ENCODE data around the gene OR10K1. TPM values are rescaled to one million over a fixed set of nuclear protein-coding genes. Genes with fewer than 3 reads are reported as not detected.

The OR10K1 gene, protein sequence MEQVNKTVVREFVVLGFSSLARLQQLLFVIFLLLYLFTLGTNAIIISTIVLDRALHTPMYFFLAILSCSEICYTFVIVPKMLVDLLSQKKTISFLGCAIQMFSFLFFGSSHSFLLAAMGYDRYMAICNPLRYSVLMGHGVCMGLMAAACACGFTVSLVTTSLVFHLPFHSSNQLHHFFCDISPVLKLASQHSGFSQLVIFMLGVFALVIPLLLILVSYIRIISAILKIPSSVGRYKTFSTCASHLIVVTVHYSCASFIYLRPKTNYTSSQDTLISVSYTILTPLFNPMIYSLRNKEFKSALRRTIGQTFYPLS
- not detected for total RNA-seq

DNA sequence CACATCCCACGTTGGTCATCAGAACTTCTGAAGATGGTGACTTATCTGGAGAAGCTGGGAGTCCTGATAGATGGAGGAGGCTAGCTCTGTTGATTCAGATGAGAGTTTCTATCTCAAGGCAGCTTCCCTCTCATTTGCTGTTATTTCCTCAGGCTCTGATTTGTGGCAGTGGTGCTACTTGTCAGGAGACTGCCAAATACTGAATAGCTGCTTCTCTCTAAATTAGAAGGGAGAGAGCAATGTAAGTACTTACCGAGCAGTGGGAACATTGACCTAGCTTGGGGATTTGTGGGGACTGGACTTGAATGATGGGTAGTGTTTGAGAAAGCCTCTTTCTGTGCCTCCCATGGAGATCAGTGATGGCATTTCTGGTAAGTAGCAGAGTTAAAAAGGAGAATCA, at the start of gene OR10K1:
TSS of gene OR10K1 (plus strand) at position 301 of the 400 bp plus-strand sequence. CDS start 3,728 bp downstream, outside the sequence.
- H3K27ac ChIP-seq, result no peak within 1 kb of the TSS
- TF ChIP-seq POLR2A (IDR thresholded peaks at IDR 0.05), result no peak
- no peak within 1 kb of the TSS for H3K4me3 ChIP-seq
- no peak for DNase-seq (ENCODE audit: low spot score in 2 of 2)
- intact Hi-C loops (cut with DNase I; ENCODE audit: low total_unique reads), result no loop called here
- H3K4me1 ChIP-seq, result no peaks in the 10 kb centered on the region
- no peaks in the 10 kb centered on the region for H3K36me3 ChIP-seq
- no peaks in the 10 kb centered on the region for H3K9me3 ChIP-seq
- H3K27me3 ChIP-seq, result no peaks in the 10 kb centered on the region

DNA sequence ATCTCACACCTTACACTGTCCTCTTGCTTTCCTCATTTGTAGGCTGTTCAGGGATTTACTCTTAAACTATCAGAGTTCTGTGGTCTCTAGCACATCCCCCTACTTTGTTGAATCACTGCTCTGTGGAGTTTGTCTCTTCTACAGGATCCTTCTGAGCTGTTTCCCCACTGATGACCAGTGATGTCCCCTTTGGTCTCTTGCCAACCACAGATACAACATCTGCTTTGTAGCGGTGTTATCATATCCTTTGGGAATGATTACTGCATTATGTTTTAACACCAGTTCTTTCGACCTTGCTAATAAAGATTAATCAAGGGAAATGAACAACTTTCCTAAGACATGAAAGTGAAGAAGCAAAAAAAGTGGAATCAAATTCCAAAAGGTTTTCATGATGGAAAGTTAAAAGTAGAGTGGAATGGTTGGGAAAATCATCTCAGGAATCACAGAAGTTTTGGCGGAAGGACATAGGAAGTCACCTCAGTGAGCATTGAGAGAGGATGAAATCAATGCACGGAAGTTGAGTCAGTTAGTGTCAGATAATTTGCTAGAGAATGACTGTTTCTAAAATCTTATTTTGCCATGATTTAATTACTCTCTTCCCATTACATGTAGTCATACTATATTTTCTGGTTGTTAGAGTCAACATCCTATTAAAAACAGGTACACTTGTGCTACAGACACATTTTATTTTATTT, 46.8 kb upstream of the OR10K1 start:
- TF ChIP-seq POLR2A (IDR thresholded peaks at IDR 0.05) (no peak), POLR2AphosphoS5 (IDR thresholded peaks at IDR 0.05) (no peak)
- TF ChIP-seq, protein P1, sequence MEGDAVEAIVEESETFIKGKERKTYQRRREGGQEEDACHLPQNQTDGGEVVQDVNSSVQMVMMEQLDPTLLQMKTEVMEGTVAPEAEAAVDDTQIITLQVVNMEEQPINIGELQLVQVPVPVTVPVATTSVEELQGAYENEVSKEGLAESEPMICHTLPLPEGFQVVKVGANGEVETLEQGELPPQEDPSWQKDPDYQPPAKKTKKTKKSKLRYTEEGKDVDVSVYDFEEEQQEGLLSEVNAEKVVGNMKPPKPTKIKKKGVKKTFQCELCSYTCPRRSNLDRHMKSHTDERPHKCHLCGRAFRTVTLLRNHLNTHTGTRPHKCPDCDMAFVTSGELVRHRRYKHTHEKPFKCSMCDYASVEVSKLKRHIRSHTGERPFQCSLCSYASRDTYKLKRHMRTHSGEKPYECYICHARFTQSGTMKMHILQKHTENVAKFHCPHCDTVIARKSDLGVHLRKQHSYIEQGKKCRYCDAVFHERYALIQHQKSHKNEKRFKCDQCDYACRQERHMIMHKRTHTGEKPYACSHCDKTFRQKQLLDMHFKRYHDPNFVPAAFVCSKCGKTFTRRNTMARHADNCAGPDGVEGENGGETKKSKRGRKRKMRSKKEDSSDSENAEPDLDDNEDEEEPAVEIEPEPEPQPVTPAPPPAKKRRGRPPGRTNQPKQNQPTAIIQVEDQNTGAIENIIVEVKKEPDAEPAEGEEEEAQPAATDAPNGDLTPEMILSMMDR (IDR thresholded peaks at IDR 0.05), result no peak
- DNase-seq (ENCODE audit: low spot score in 2 of 2), result no peak
- Histone ChIP-seq H3K36me3 (no peaks in the 10 kb centered on the region), H3K27me3 (no peaks in the 10 kb centered on the region), H3K27ac (no peak overlapping the region), H3K4me3 (no peak overlapping the region), H3K4me1 (no peaks in the 10 kb centered on the region), H3K9me3 (no peaks in the 10 kb centered on the region)
- intact Hi-C loops (cut with DNase I; ENCODE audit: low total_unique reads), result no loop called here

DNA sequence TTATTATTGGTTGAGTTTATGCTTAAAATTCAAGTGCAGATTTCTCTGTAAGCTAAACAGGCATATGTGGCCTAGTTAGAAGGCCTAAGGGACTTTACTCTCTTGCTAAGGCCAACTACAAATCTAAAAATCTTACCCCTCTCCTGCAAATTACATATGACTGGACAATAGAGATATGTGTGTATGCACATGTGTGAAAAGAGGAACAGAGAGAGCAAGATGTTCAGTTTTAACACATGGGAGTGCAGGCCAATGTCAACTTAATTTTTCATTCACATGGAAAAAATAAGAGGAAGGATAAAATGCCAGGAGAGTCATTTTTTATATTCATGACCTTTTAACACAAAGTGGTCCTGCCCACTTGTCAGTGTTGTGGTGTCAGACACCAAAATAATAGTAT, 44.0 kb upstream of the OR10K1 start:
- no peak for DNase-seq (ENCODE audit: low spot score in 2 of 2)
- intact Hi-C loops (cut with DNase I; ENCODE audit: low total_unique reads), result no loop called here
- Histone ChIP-seq H3K27me3 (no peaks in the 10 kb centered on the region), H3K4me3 (no peak overlapping the region), H3K4me1 (no peaks in the 10 kb centered on the region), H3K9me3 (no peaks in the 10 kb centered on the region), H3K36me3 (no peaks in the 10 kb centered on the region), H3K27ac (no peak overlapping the region)
- TF ChIP-seq, protein P1 (IDR thresholded peaks at IDR 0.05), result no peak
- no peak for TF ChIP-seq POLR2AphosphoS5 (IDR thresholded peaks at IDR 0.05)
- no peak for TF ChIP-seq POLR2A (IDR thresholded peaks at IDR 0.05)

DNA sequence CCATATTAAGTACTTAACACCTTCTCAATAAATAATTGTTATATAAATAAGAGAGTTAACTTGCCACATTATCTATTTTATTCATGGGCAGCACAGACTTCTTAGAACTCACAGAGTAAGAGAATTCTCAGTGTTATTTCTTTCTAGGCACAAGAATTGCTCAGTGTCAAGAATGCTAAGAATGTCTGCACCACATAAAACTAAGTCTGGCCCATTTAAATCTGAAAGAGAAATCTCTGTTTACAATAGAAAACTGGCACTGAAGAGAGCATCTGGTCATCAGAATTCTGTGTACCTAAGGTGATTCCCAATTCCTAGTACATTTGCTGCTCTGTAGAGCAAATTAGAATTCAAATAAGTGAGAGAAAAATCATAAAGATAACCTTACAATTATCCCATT, 39.4 kb upstream of the OR10K1 start:
- TF ChIP-seq, protein P1 (IDR thresholded peaks at IDR 0.05), result no peak
- TF ChIP-seq POLR2AphosphoS5 (IDR thresholded peaks at IDR 0.05) (no peak), POLR2A (IDR thresholded peaks at IDR 0.05) (no peak)
- Histone ChIP-seq H3K4me1 (no peaks in the 10 kb centered on the region), H3K4me3 (no peak overlapping the region), H3K36me3 (no peaks in the 10 kb centered on the region), H3K27me3 (no peaks in the 10 kb centered on the region), H3K9me3 (peaks cover 0 to 2% of the 10 kb centered on the region in 2 donors), H3K27ac (no peak overlapping the region)
- intact Hi-C loops (cut with DNase I; ENCODE audit: low total_unique reads), result no loop called here
- DNase-seq (ENCODE audit: low spot score in 2 of 2), result no peak

DNA sequence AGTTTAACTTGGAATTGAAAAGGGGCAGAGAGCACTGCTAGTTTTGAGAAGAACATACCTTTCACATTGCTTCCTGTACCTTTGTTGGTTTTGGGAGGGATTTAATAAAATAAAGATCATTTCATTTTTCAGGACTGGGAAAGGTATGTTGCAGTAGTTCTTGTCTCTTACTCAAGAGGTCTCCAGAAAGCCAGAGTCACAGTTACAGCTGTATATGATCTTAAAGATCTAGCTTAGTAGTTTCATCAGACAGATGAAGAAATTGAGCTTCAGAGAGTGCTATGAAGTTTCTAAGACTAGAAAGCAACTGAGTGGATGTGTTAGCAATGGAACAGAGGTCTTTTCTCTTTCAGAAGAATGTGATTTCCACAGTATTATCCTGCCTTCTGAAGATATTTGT, 36.6 kb upstream of the OR10K1 start:
- Histone ChIP-seq H3K4me1 (no peaks in the 10 kb centered on the region), H3K27me3 (no peaks in the 10 kb centered on the region), H3K4me3 (no peak overlapping the region), H3K27ac (no peak overlapping the region), H3K36me3 (no peaks in the 10 kb centered on the region), H3K9me3 (peaks cover 0 to 15% of the 10 kb centered on the region in 2 donors)
- DNase-seq (ENCODE audit: low spot score in 2 of 2), result no peak
- intact Hi-C loops (cut with DNase I; ENCODE audit: low total_unique reads), result no loop called here
- TF ChIP-seq POLR2AphosphoS5 (IDR thresholded peaks at IDR 0.05) (no peak), POLR2A (IDR thresholded peaks at IDR 0.05) (no peak)
- TF ChIP-seq, protein P1 (IDR thresholded peaks at IDR 0.05), result no peak

Measured in breast epithelium (tissue), 4 donors.